OCI-LY7 (cell line): ENCODE results near the gene LAMC1. TPM values are rescaled to one million over a fixed set of nuclear protein-coding genes. Genes with fewer than 3 reads are reported as not detected.
A peak's percentile ranks its signal among the peaks of the same experiment; 100 is the strongest.

Source experiments
- BruUV-seq: library from RNA; stranded (reverse); fragments of 400-500 nt; replicated peaks from 2 replicates; lab custom pipeline; 2021; lab: Mats Ljungman, UMichigan
- CTCF ChIA-PET: fragments of 300-600 bp; sonication (Branson Sonifier 250); formaldehyde crosslinking; loops from one replicate; lab custom pipeline; 2022; ENCODE audit warnings: antibody characterized with exemption; ENCODE audit not compliant: unreplicated experiment; lab: Charles Lee
- POLR2A ChIA-PET: fragments of 300-600 bp; sonication (Branson Sonifier 250); formaldehyde crosslinking; loops from one replicate; lab custom pipeline; 2022; ENCODE audit warnings: antibody characterized with exemption; lab: Charles Lee
- DNase-seq: peaks from one replicate; pipeline ENCODE4 v3.0.0-alpha.2; 2015; ENCODE audit warnings: low spot score
- H2AFZ ChIP-seq: fragments of 200-600 bp; sonication (generic), shearing (Covaris generic); 2 replicates; pipeline ENCODE4 v1.6.1; 2014; ENCODE audit warnings: mild to moderate bottlenecking, antibody characterized with exemption, low read length, moderate library complexity
- H3K27ac ChIP-seq: fragments of 200-600 bp; sonication (generic); 2 replicates; pipeline ENCODE4 v1.5.1; 2014; ENCODE audit warnings: mixed run types, low read depth, mild to moderate bottlenecking, moderate library complexity, low read length, inconsistent platforms; ENCODE audit not compliant: poor library complexity, severe bottlenecking
- H3K36me3 ChIP-seq: fragments of 200-600 bp; sonication (generic); 2 replicates; pipeline ENCODE4 v1.6.1; 2014; ENCODE audit warnings: mild to moderate bottlenecking, antibody characterized with exemption, low read length, moderate library complexity, mixed read lengths; ENCODE audit not compliant: insufficient read depth
- H3K4me1 ChIP-seq: fragments of 200-600 bp; sonication (generic); 2 replicates; pipeline ENCODE4 v1.5.1; 2014; ENCODE audit warnings: mild to moderate bottlenecking, low read length; ENCODE audit not compliant: insufficient read depth, poor library complexity, severe bottlenecking
- H3K4me2 ChIP-seq: fragments of 200-600 bp; sonication (generic); 2 replicates; pipeline ENCODE4 v1.6.1; 2014; ENCODE audit warnings: mild to moderate bottlenecking, low read length
- H3K4me3 ChIP-seq: fragments of 200-600 bp; sonication (generic); 2 replicates; pipeline ENCODE4 v1.5.1; 2014; ENCODE audit warnings: mild to moderate bottlenecking, low read depth, low read length; ENCODE audit not compliant: poor library complexity, severe bottlenecking
- H3K79me2 ChIP-seq: fragments of 200-600 bp; sonication (generic); 2 replicates; pipeline ENCODE4 v1.6.1; 2016; ENCODE audit warnings: low read depth, mild to moderate bottlenecking, low read length, moderate library complexity, mixed read lengths; ENCODE audit not compliant: insufficient read depth
- H3K9me2 ChIP-seq: fragments of 200-600 bp; sonication (generic); 2 replicates; pipeline ENCODE4 v1.6.1; 2016; ENCODE audit warnings: mild to moderate bottlenecking, low read length, mixed read lengths; ENCODE audit not compliant: insufficient read depth
- H3K9me3 ChIP-seq: fragments of 200-600 bp; sonication (generic); 2 replicates; pipeline ENCODE4 v1.6.1; 2014; ENCODE audit warnings: mild to moderate bottlenecking, mixed run types, low read length, mixed read lengths
- H4K20me1 ChIP-seq: fragments of 200-600 bp; sonication (generic); 2 replicates; pipeline ENCODE4 v1.6.1; 2014; ENCODE audit warnings: mild to moderate bottlenecking, antibody characterized with exemption, low read length, moderate library complexity, mixed read lengths; ENCODE audit not compliant: insufficient read depth
- CTCF ChIP-seq: fragments of 200-600 bp; sonication (generic); conservative IDR thresholded peaks from 2 replicates; pipeline ENCODE4 v1.5.1; 2014; ENCODE audit warnings: mild to moderate bottlenecking, antibody characterized with exemption, low read length, moderate library complexity, mixed read lengths
- EZH2phosphoT487 ChIP-seq: fragments of 200-600 bp; sonication (generic); IDR thresholded peaks from 2 replicates; pipeline ENCODE4 v1.6.1; 2018; ENCODE audit warnings: low read depth, borderline replicate concordance, mild to moderate bottlenecking, mixed run types, antibody characterized with exemption, low read length, moderate library complexity, mixed read lengths
- intact Hi-C: fragments of 100-400 bp; cut with micrococcal nuclease; formaldehyde crosslinking; loops from one replicate; pipeline ENCODE4 v1.10.0; 2022; ENCODE audit not compliant: unreplicated experiment
- total RNA-seq, 2 experiments: library from RNA; depleted of rRNA in 1 of 2; stranded (reverse); fragments of >200 nt in 1 of 2; shearing (Covaris generic) in 1 of 2; gene quantifications; 2 replicates each; pipeline ENCODE4 v1.2.3, GENCODE V29; 2014 to 2022

The LAMC1 gene
- total RNA-seq, 2 experiments from 2014 or later = 24.2 to 42.1 TPM

- DNase-seq = no peak
- H3K9me3 ChIP-seq = no peaks in the 10 kb centered on the region
- ChIA-PET CTCF (no interaction called here), POLR2A (no interaction called here)
- TF ChIP-seq CTCF (no peak), EZH2phosphoT487 (no peak)
- BruUV-seq = no TSS peak
- no peak overlapping the region for H3K4me3 ChIP-seq
- no peaks in the 10 kb centered on the region for H4K20me1 ChIP-seq
- H3K79me2 ChIP-seq = no peaks in the 10 kb centered on the region
- intact Hi-C loops = no loop called here
- H3K4me1 ChIP-seq = peaks cover 13% of the 10 kb centered on the region
- H3K4me2 ChIP-seq = no peak overlapping the region
- no peak overlapping the region for H3K27ac ChIP-seq
- no peak overlapping the region for H2AFZ ChIP-seq
- no peaks in the 10 kb centered on the region for H3K9me2 ChIP-seq
- H3K36me3 ChIP-seq = peaks cover 84% of the 10 kb centered on the region
Observed at GRCh38 chr1:183121609-183122008, 98.4 kb downstream of the LAMC1 start.

- Histone ChIP-seq H3K9me3 (no peaks in the 10 kb centered on the region), H3K4me2 (peak overlapping the region; percentile 52), H3K4me3 (no peak overlapping the region), H4K20me1 (no peaks in the 10 kb centered on the region), H2AFZ (no peak overlapping the region), H3K27ac (peak overlapping the region; percentile 18), H3K4me1 (peaks cover 13% of the 10 kb centered on the region), H3K36me3 (peaks cover 86% of the 10 kb centered on the region), H3K79me2 (no peaks in the 10 kb centered on the region), H3K9me2 (no peaks in the 10 kb centered on the region)
- no TSS peak for BruUV-seq
- DNase-seq = peak; percentile 64
- CTCF ChIA-PET = no interaction called here
- TF ChIP-seq EZH2phosphoT487 = no peak
- no peak for TF ChIP-seq CTCF
- intact Hi-C loops = no loop called here
- POLR2A ChIA-PET = interaction anchor here (0.5 to 1.3 kb wide), 3 partner anchors 22 to 95 kb away, joined by 3 to 4 read pairs (median 3); no protein-coding TSS in a partner anchor
Observed at GRCh38 chr1:183124259-183124658, 101.0 kb downstream of the LAMC1 start.

GRCh38 chr1:183125279-183125999, 102.2 kb downstream of the LAMC1 start:
- Histone ChIP-seq H3K9me2 (no peaks in the 10 kb centered on the region), H4K20me1 (no peaks in the 10 kb centered on the region), H3K9me3 (no peaks in the 10 kb centered on the region), H3K36me3 (peaks cover 92% of the 10 kb centered on the region), H2AFZ (no peak overlapping the region), H3K4me3 (no peak overlapping the region), H3K79me2 (no peaks in the 10 kb centered on the region), H3K4me2 (no peak overlapping the region), H3K27ac (no peak overlapping the region), H3K4me1 (peaks cover 13% of the 10 kb centered on the region)
- no TSS peak for BruUV-seq
- no peak for TF ChIP-seq EZH2phosphoT487
- TF ChIP-seq CTCF = no peak
- ChIA-PET POLR2A (no interaction called here), CTCF (no interaction called here)
- intact Hi-C loops = no loop called here
- DNase-seq = no peak
